NOMO-1 treated with DMSO at 0.1 percent for 48 hours (cell line): ENCODE data around the gene UPB1.
"Not testable (repeated sequence)": the region's sequence is repeated elsewhere in the genome, so short reads cannot be mapped to it uniquely, and the experiment has no call there.

Experiments used
- DNase-seq: peaks from one replicate; lab custom pipeline; 2025; ENCODE audit not compliant: unreplicated experiment; lab: John Stamatoyannopoulos, UW

The UPB1 gene

GRCh38 chr22:24525416-24526037, 30.4 kb downstream of the UPB1 start:
- DNase-seq, result peak; percentile 85

GRCh38 chr22:24526191-24526590, 31.1 kb downstream of the UPB1 start:
- no peak for DNase-seq

GRCh38 chr22:24529898-24530297, 34.8 kb downstream of the UPB1 start:
- DNase-seq, result peak; percentile 20

GRCh38 chr22:24530968-24531367, 35.8 kb downstream of the UPB1 start:
- DNase-seq, result not testable (repeated sequence)

GRCh38 chr22:24532075-24532474, 36.9 kb downstream of the UPB1 start:
- no peak for DNase-seq

- DNase-seq, result no peak
These were observed 40.2 kb downstream of the UPB1 start for GRCh38 chr22:24535348-24535747.

- no peak for DNase-seq
These were observed 41.0 kb downstream of the UPB1 start for GRCh38 chr22:24536089-24536488.

- no peak for DNase-seq
These were observed 45.3 kb downstream of the UPB1 start for GRCh38 chr22:24540470-24540869.

GRCh38 chr22:24541681-24542515, 46.8 kb downstream of the UPB1 start:
- peak; percentile 34 for DNase-seq

GRCh38 chr22:24542641-24543040, 47.5 kb downstream of the UPB1 start:
- no peak for DNase-seq

GRCh38 chr22:24543185-24543601, 48.1 kb downstream of the UPB1 start:
- no peak for DNase-seq

GRCh38 chr22:24543679-24544243, 48.6 kb downstream of the UPB1 start:
- DNase-seq, result no peak

GRCh38 chr22:24548812-24549211, 53.7 kb downstream of the UPB1 start:
- DNase-seq, result no peak

- DNase-seq, result peak; percentile 32
These were observed 55.1 kb downstream of the UPB1 start for GRCh38 chr22:24550028-24550901.

- DNase-seq, result no peak
These were observed 55.8 kb downstream of the UPB1 start for GRCh38 chr22:24550902-24551435.

- DNase-seq, result not testable (repeated sequence)
These were observed 57.6 kb downstream of the UPB1 start for GRCh38 chr22:24552503-24553286.

GRCh38 chr22:24553597-24554312, 58.6 kb downstream of the UPB1 start:
- no peak for DNase-seq

GRCh38 chr22:24554313-24555164, 59.4 kb downstream of the UPB1 start, which contains the start of gene GUCD1:
Gene GUCD1, minus strand, starts transcription at chr22:24555138. Its CDS starts 147 bp downstream, at chr22:24554991.
- DNase-seq, result peak; percentile 27
